K562 (cell line): ENCODE measurements around the gene KLF5.

Experiments used
- ARHGAP35 ChIP-seq: fragments of 450-650 bp; IDR thresholded peaks from 2 replicates; pipeline ENCODE4 v1.6.1; 2018; ENCODE audit not compliant: partially characterized antibody
- CTCF ChIP-seq, 3 experiments: IDR thresholded peaks in 2 of 3; conservative IDR thresholded peaks in 1 of 3; 2 replicates each; pipeline ENCODE4 v1.5.1; 2011 to 2012; ENCODE audit warnings: low read length in 3 of 3, mild to moderate bottlenecking in 3 of 3, control low read depth in 2 of 3, improper control_type of control experiment in 1 of 3, inconsistent platforms in 1 of 3, low read depth in 1 of 3, mixed read lengths in 1 of 3, moderate library complexity in 1 of 3; ENCODE audit not compliant: insufficient read depth in 2 of 3
- MAFK ChIP-seq: IDR thresholded peaks from 2 replicates; pipeline ENCODE4 v1.6.1; 2011; ENCODE audit warnings: low read length, improper control_type of control experiment
- SMARCE1 ChIP-seq: fragments of 450-650 bp; IDR thresholded peaks from 2 replicates; pipeline ENCODE4 v1.7.1; 2016; ENCODE audit warnings: mild to moderate bottlenecking
- TOE1 ChIP-seq, 2 experiments: fragments of 450-650 bp in 1 of 2; sonication (generic) in 1 of 2; formaldehyde crosslinking in 1 of 2; IDR thresholded peaks; 2 replicates each; pipeline versions ENCODE4 v1.7.1 to v1.8.0; 2016 to 2022; ENCODE audit warnings: borderline replicate concordance in 2 of 2, mild to moderate bottlenecking in 2 of 2, antibody characterized with exemption in 1 of 2, inconsistent platforms in 1 of 2, low read depth in 1 of 2, missing genetic modification reagents in 1 of 2, moderate library complexity in 1 of 2
- ZBTB8A ChIP-seq: fragments of 450-650 bp; IDR thresholded peaks from 2 replicates; pipeline ENCODE4 v1.6.1; 2018; ENCODE audit warnings: mild to moderate bottlenecking, moderate library complexity; ENCODE audit not compliant: partially characterized antibody

DNA sequence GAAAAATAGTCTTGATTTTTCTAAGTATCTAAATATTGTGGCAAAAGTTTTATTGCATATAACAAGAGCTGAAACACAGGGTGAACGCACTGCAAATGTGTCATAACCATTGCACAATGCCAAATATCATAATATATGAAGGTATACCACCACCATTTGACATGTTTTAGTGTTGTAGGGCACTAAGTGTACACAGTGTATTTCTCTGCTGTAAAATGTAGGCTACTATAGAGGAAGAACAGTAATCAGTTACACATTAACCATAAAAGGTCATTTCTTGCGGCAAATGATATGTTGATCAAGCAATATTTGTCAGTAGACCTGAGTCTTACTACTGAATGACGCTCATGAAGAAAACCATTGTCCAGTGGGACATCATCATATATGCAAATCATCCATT is 18.3 kb upstream of the KLF5 start:
- no peak for TF ChIP-seq TOE1 (IDR thresholded peaks at IDR 0.05; ENCODE audit: borderline replicate concordance)
- no peak for TF ChIP-seq TOE1 (CRISPR knock-in tag; IDR thresholded peaks at IDR 0.05; ENCODE audit: borderline replicate concordance, low read depth)
- TF ChIP-seq SMARCE1: no peak
- TF ChIP-seq MAFK: no peak
- TF ChIP-seq ARHGAP35: no peak
- no peak for TF ChIP-seq CTCF (IDR thresholded peaks at IDR 0.05 in 2 of 3, conservative IDR thresholded peaks at IDR 0.05 in 1 of 3; ENCODE audit: insufficient read depth in 2 of 3, low read depth in 1 of 3, low read length in 3 of 3)
- no peak for TF ChIP-seq ZBTB8A
